ENCODE data around the gene ALCAM.

Gene ALCAM

GRCh38 chr3:105512061-105512460 lies 145.4 kb downstream of the ALCAM start:
- Histone ChIP-seq H3K27ac (no peak overlapping the region), H3K4me3 (no peak overlapping the region)
- TF ChIP-seq CTCF (IDR thresholded peaks at IDR 0.05), result no peak
- DNase-seq (ENCODE audit: low spot score), result no peak

GRCh38 chr3:105513042-105513441 lies 146.3 kb downstream of the ALCAM start:
- no peak overlapping the region for H3K27ac ChIP-seq
- no peak for DNase-seq (ENCODE audit: low spot score)
- TF ChIP-seq CTCF (IDR thresholded peaks at IDR 0.05), result no peak
- H3K4me3 ChIP-seq, result no peak overlapping the region

GRCh38 chr3:105513886-105514285 lies 147.2 kb downstream of the ALCAM start:
- TF ChIP-seq CTCF (IDR thresholded peaks at IDR 0.05), result no peak
- DNase-seq (ENCODE audit: low spot score), result no peak
- Histone ChIP-seq H3K4me3 (no peak overlapping the region), H3K27ac (no peak overlapping the region)

- TF ChIP-seq CTCF (IDR thresholded peaks at IDR 0.05), result no peak
- no peak for DNase-seq (ENCODE audit: low spot score)
- Histone ChIP-seq H3K27ac (no peak overlapping the region), H3K4me3 (no peak overlapping the region)
Observed at GRCh38 chr3:105515372-105515771, 148.7 kb downstream of the ALCAM start.

GRCh38 chr3:105516972-105517371 lies 150.3 kb downstream of the ALCAM start:
- TF ChIP-seq CTCF (IDR thresholded peaks at IDR 0.05), result no peak
- no peak overlapping the region for H3K27ac ChIP-seq
- no peak for DNase-seq (ENCODE audit: low spot score)
- no peak overlapping the region for H3K4me3 ChIP-seq

- Histone ChIP-seq H3K27ac (no peak overlapping the region), H3K4me3 (no peak overlapping the region)
- DNase-seq (ENCODE audit: low spot score), result no peak
- TF ChIP-seq CTCF (IDR thresholded peaks at IDR 0.05), result no peak
Observed at GRCh38 chr3:105518203-105518602, 151.5 kb downstream of the ALCAM start.

GRCh38 chr3:105518806-105519418 lies 152.2 kb downstream of the ALCAM start:
- no peak for DNase-seq (ENCODE audit: low spot score)
- TF ChIP-seq CTCF (IDR thresholded peaks at IDR 0.05), result peak; percentile 46
- H3K4me3 ChIP-seq, result no peak overlapping the region
- no peak overlapping the region for H3K27ac ChIP-seq

All from coronary artery (tissue), 2 donors.